Trophoblast cell (in vitro differentiated cells and primary cell): ENCODE data around the gene VPS16.
A peak's percentile ranks its signal among the peaks of the same experiment; 100 is the strongest.

ENCODE experiments used
- DNase-seq, 2 donors: peaks; one replicate each; pipeline ENCODE4 v3.0.0-alpha.2; 2016
- H2AFZ ChIP-seq: 2 replicates; pipeline ENCODE4 v1.6.1; 2013; ENCODE audit warnings: low read length, moderate library complexity, mild to moderate bottlenecking; ENCODE audit not compliant: insufficient read depth, poor library complexity
- H2AK5ac ChIP-seq: 2 replicates; pipeline ENCODE4 v1.6.1; 2013; ENCODE audit warnings: mild to moderate bottlenecking, low read length
- H2BK120ac ChIP-seq: 2 replicates; pipeline ENCODE4 v1.6.1; 2013; ENCODE audit warnings: low read length, mild to moderate bottlenecking, moderate library complexity; ENCODE audit not compliant: insufficient read depth, poor library complexity
- H2BK12ac ChIP-seq: 2 replicates; pipeline ENCODE4 v1.6.1; 2013; ENCODE audit warnings: mild to moderate bottlenecking, low read length, moderate library complexity
- H2BK5ac ChIP-seq: 2 replicates; pipeline ENCODE4 v1.6.1; 2013; ENCODE audit warnings: low read length, low read depth, moderate library complexity, mild to moderate bottlenecking; ENCODE audit not compliant: poor library complexity
- H3K14ac ChIP-seq: 2 replicates; pipeline ENCODE4 v1.6.1; 2013; ENCODE audit warnings: mild to moderate bottlenecking, low read length
- H3K18ac ChIP-seq: 2 replicates; pipeline ENCODE4 v1.6.1; 2013; ENCODE audit warnings: mild to moderate bottlenecking, low read length
- H3K23ac ChIP-seq: 2 replicates; pipeline ENCODE4 v1.6.1; 2013; ENCODE audit warnings: low read length
- H3K27ac ChIP-seq: 2 replicates; pipeline ENCODE4 v1.5.1; 2013; ENCODE audit warnings: low read depth, mild to moderate bottlenecking, inconsistent platforms, low read length, moderate library complexity
- H3K27me3 ChIP-seq: 2 replicates; pipeline ENCODE4 v1.6.1; 2013; ENCODE audit warnings: inconsistent platforms, mild to moderate bottlenecking, low read length, moderate library complexity; ENCODE audit not compliant: insufficient read depth
- H3K36me3 ChIP-seq, 2 experiments: 1 replicate in 1 of 2; 2 replicates in 1 of 2; pipeline ENCODE4 v1.6.1; 2013; ENCODE audit warnings: low read length in 2 of 2, mild to moderate bottlenecking in 2 of 2, moderate library complexity in 1 of 2; ENCODE audit not compliant: insufficient read depth in 2 of 2, control insufficient read depth in 1 of 2
- H3K4ac ChIP-seq: 2 replicates; pipeline ENCODE4 v1.6.1; 2013; ENCODE audit warnings: low read depth, mild to moderate bottlenecking, low read length, moderate library complexity
- H3K4me1 ChIP-seq, 2 experiments: 1 replicate in 1 of 2; 2 replicates in 1 of 2; pipeline ENCODE4 v1.6.1; 2013; ENCODE audit warnings: low read length in 2 of 2, mild to moderate bottlenecking in 2 of 2, moderate library complexity in 1 of 2; ENCODE audit not compliant: insufficient read depth in 2 of 2, control insufficient read depth in 1 of 2
- H3K4me2 ChIP-seq: 2 replicates; pipeline ENCODE4 v1.6.1; 2013; ENCODE audit warnings: inconsistent platforms, mild to moderate bottlenecking, low read length, moderate library complexity
- H3K4me3 ChIP-seq: 2 replicates; pipeline ENCODE4 v1.5.1; 2013; ENCODE audit warnings: mild to moderate bottlenecking, low read depth, low read length, inconsistent platforms
- H3K79me1 ChIP-seq: one replicate; pipeline ENCODE4 v1.6.1; 2013; ENCODE audit warnings: low read length
- H3K79me2 ChIP-seq: 2 replicates; pipeline ENCODE4 v1.6.1; 2013; ENCODE audit warnings: low read length, mild to moderate bottlenecking; ENCODE audit not compliant: control insufficient read depth, insufficient read depth, poor library complexity
- H3K9ac ChIP-seq: 2 replicates; pipeline ENCODE4 v1.6.1; 2013; ENCODE audit warnings: mild to moderate bottlenecking, low read length
- H3K9me3 ChIP-seq: 2 replicates; pipeline ENCODE4 v1.6.1; 2013; ENCODE audit warnings: low read depth, mild to moderate bottlenecking, control low read depth, inconsistent platforms, low read length; ENCODE audit not compliant: insufficient read depth
- H4K12ac ChIP-seq: 2 replicates; pipeline ENCODE4 v1.6.1; 2013; ENCODE audit warnings: low read depth, mild to moderate bottlenecking, low read length, moderate library complexity
- H4K8ac ChIP-seq: 2 replicates; pipeline ENCODE4 v1.6.1; 2013; ENCODE audit warnings: low read depth, mild to moderate bottlenecking, low read length, moderate library complexity
- H4K91ac ChIP-seq: one replicate; pipeline ENCODE4 v1.6.1; 2013; ENCODE audit warnings: low read depth, mild to moderate bottlenecking, low read length, moderate library complexity
- WGBS: extraction: QIAGEN DNeasy Blood & Tissue Kit; methylation state at CpG from one replicate; pipeline ENCODE4 v1.1.7; 2013; ENCODE audit warnings: missing lambda C conversion rate; ENCODE audit not compliant: insufficient read length, insufficient coverage; ENCODE audit errors: extremely low coverage; 5-methylcytosine and 5-hydroxymethylcytosine counted together

VPS16 gene

GRCh38 chr20:2851086-2851485, 10.5 kb downstream of the VPS16 start:
- no peak overlapping the region for H3K14ac ChIP-seq

GRCh38 chr20:2858591-2858990, 18.0 kb downstream of the VPS16 start:
- Histone ChIP-seq H3K4ac (no peak overlapping the region), H2BK5ac (no peak overlapping the region), H3K14ac (no peak overlapping the region), H4K91ac (no peak overlapping the region), H3K9ac (no peak overlapping the region), H2AK5ac (no peak overlapping the region), H3K27me3 (no peaks in the 10 kb centered on the region), H3K36me3 (peaks cover 13 to 18% of the 10 kb centered on the region in 2 experiments), H2BK12ac (no peak overlapping the region), H3K4me3 (no peak overlapping the region), H4K12ac (no peak overlapping the region), H3K4me1 (no peaks in the 10 kb centered on the region), H3K23ac (no peak overlapping the region), H3K4me2 (no peak overlapping the region), H4K8ac (no peak overlapping the region), H3K27ac (no peak overlapping the region), H2BK120ac (no peak overlapping the region), H3K18ac (no peak overlapping the region), H3K79me2 (no peaks in the 10 kb centered on the region), H2AFZ (no peak overlapping the region), H3K79me1 (no peaks in the 10 kb centered on the region), H3K9me3 (no peaks in the 10 kb centered on the region)
- no peak for DNase-seq
- WGBS = no CpG with 5 or more reads among the region's 2 CpGs

More at GRCh38 chr20:2851086-2851485, 10.5 kb downstream of the VPS16 start:
- no peak overlapping the region for H2BK5ac ChIP-seq
- no peak overlapping the region for H3K18ac ChIP-seq
- H4K91ac ChIP-seq = no peak overlapping the region
- no peak overlapping the region for H2BK12ac ChIP-seq
- H3K9ac ChIP-seq = no peak overlapping the region
- no peaks in the 10 kb centered on the region for H3K9me3 ChIP-seq
- no peaks in the 10 kb centered on the region for H3K79me2 ChIP-seq
- no peaks in the 10 kb centered on the region for H3K79me1 ChIP-seq
- no peak overlapping the region for H4K8ac ChIP-seq
- H3K27ac ChIP-seq = no peak overlapping the region
- no peak overlapping the region for H4K12ac ChIP-seq
- peaks cover 2 to 3% of the 10 kb centered on the region in 2 experiments for H3K4me1 ChIP-seq
- no peak overlapping the region for H2AFZ ChIP-seq
- no peak overlapping the region for H2BK120ac ChIP-seq
- H3K4ac ChIP-seq = no peak overlapping the region
- no peak overlapping the region for H3K4me3 ChIP-seq
- WGBS = no CpG with 5 or more reads among the region's 10 CpGs
- DNase-seq = no peak
- no peak overlapping the region for H3K4me2 ChIP-seq
- H2AK5ac ChIP-seq = no peak overlapping the region
- peaks cover 0 to 3% of the 10 kb centered on the region in 2 experiments for H3K36me3 ChIP-seq
- no peaks in the 10 kb centered on the region for H3K27me3 ChIP-seq
- H3K23ac ChIP-seq = no peak overlapping the region

- H3K4me3 ChIP-seq = no peak overlapping the region
These were observed 19.0 kb downstream of the VPS16 start for GRCh38 chr20:2859330-2860121.

GRCh38 chr20:2864626-2865025, 24.1 kb downstream of the VPS16 start:
- Histone ChIP-seq H2BK120ac (no peak overlapping the region), H4K12ac (no peak overlapping the region), H3K9ac (no peak overlapping the region), H2BK5ac (no peak overlapping the region), H3K18ac (no peak overlapping the region), H3K4me2 (no peak overlapping the region), H3K27ac (no peak overlapping the region), H4K91ac (no peak overlapping the region), H3K4ac (no peak overlapping the region), H3K14ac (no peak overlapping the region), H3K27me3 (no peaks in the 10 kb centered on the region), H2BK12ac (no peak overlapping the region), H3K9me3 (no peaks in the 10 kb centered on the region), H3K23ac (no peak overlapping the region), H3K4me3 (no peak overlapping the region), H3K79me1 (no peaks in the 10 kb centered on the region), H2AFZ (no peak overlapping the region), H2AK5ac (no peak overlapping the region), H3K79me2 (no peaks in the 10 kb centered on the region), H4K8ac (no peak overlapping the region), H3K4me1 (no peaks in the 10 kb centered on the region), H3K36me3 (peaks cover 38 to 39% of the 10 kb centered on the region in 2 experiments)
- no CpG with 5 or more reads among the region's 12 CpGs for WGBS
- peak; percentile 15 to 64 for DNase-seq

More at GRCh38 chr20:2859330-2860121, 19.0 kb downstream of the VPS16 start:
- H3K79me2 ChIP-seq = no peaks in the 10 kb centered on the region
- no peaks in the 10 kb centered on the region for H3K27me3 ChIP-seq
- no peak for DNase-seq
- H4K12ac ChIP-seq = no peak overlapping the region
- H3K9ac ChIP-seq = no peak overlapping the region
- no peak overlapping the region for H3K18ac ChIP-seq
- WGBS = no CpG with 5 or more reads among the region's 4 CpGs
- no peak overlapping the region for H3K4ac ChIP-seq
- peaks cover 20 to 24% of the 10 kb centered on the region in 2 experiments for H3K36me3 ChIP-seq
- H3K27ac ChIP-seq = no peak overlapping the region
- no peak overlapping the region for H3K4me2 ChIP-seq
- H4K91ac ChIP-seq = no peak overlapping the region
- no peak overlapping the region for H2BK120ac ChIP-seq
- H4K8ac ChIP-seq = no peak overlapping the region
- H2BK12ac ChIP-seq = no peak overlapping the region
- H3K9me3 ChIP-seq = no peaks in the 10 kb centered on the region
- no peak overlapping the region for H3K14ac ChIP-seq
- H2AFZ ChIP-seq = no peak overlapping the region
- H3K4me1 ChIP-seq = no peaks in the 10 kb centered on the region
- no peak overlapping the region for H3K23ac ChIP-seq
- no peak overlapping the region for H2BK5ac ChIP-seq
- no peak overlapping the region for H2AK5ac ChIP-seq
- no peaks in the 10 kb centered on the region for H3K79me1 ChIP-seq
